Parathyroid adenoma (tissue), 2 donors: Measurements from ENCODE around the gene MTFR1L.

Experiments used
- H2AFZ ChIP-seq: fragments of 300-600 bp; sonication (generic); one replicate; pipeline ENCODE4 v1.7.0; 2017; ENCODE audit warnings: antibody characterized with exemption, mild to moderate bottlenecking
- H3K27ac ChIP-seq: fragments of 300-600 bp; sonication (generic); one replicate; pipeline ENCODE4 v1.7.0; 2017
- H3K27me3 ChIP-seq: fragments of 300-600 bp; sonication (generic); one replicate; pipeline ENCODE4 v1.7.0; 2017; ENCODE audit warnings: low read length; ENCODE audit not compliant: control insufficient read depth, insufficient read depth
- H3K36me3 ChIP-seq: fragments of 300-600 bp; sonication (generic); one replicate; pipeline ENCODE4 v1.7.0; 2017; ENCODE audit warnings: low read length; ENCODE audit not compliant: control insufficient read depth, insufficient read depth
- H3K4me1 ChIP-seq: fragments of 300-600 bp; sonication (generic); one replicate; pipeline ENCODE4 v1.7.0; 2017; ENCODE audit warnings: control low read depth
- H3K4me2 ChIP-seq: fragments of 300-600 bp; sonication (generic); one replicate; pipeline ENCODE4 v1.7.0; 2017; ENCODE audit warnings: low read length
- H3K4me3 ChIP-seq: fragments of 300-600 bp; sonication (generic); one replicate; pipeline ENCODE4 v1.7.0; 2017; ENCODE audit warnings: low read depth, low read length
- H3K79me2 ChIP-seq: fragments of 300-600 bp; sonication (generic); one replicate; pipeline ENCODE4 v1.7.0; 2017; ENCODE audit warnings: control low read depth
- H3K9ac ChIP-seq: fragments of 300-600 bp; sonication (generic); one replicate; pipeline ENCODE4 v1.7.0; 2017; ENCODE audit warnings: mild to moderate bottlenecking
- H3K9me3 ChIP-seq: fragments of 300-600 bp; sonication (generic); one replicate; pipeline ENCODE4 v1.7.0; 2017; ENCODE audit warnings: low read length; ENCODE audit not compliant: control insufficient read depth
- CTCF ChIP-seq: fragments of 300-600 bp; sonication (generic); IDR thresholded peaks from one replicate; pipeline ENCODE4 v1.7.0; 2017; ENCODE audit warnings: antibody characterized with exemption, mild to moderate bottlenecking
- donor health status: primary hyperparathyroidism.

MTFR1L gene

GRCh38 chr1:25779388-25779787 is 40.4 kb upstream of the MTFR1L start:
- Histone ChIP-seq H3K27ac (no peak overlapping the region), H3K36me3 (no peaks in the 10 kb centered on the region), H2AFZ (no peak overlapping the region), H3K9me3 (no peaks in the 10 kb centered on the region), H3K27me3 (no peaks in the 10 kb centered on the region), H3K4me2 (no peak overlapping the region), H3K9ac (no peak overlapping the region), H3K79me2 (no peaks in the 10 kb centered on the region), H3K4me3 (no peak overlapping the region), H3K4me1 (peaks cover 8% of the 10 kb centered on the region)
- TF ChIP-seq CTCF, result no peak

GRCh38 chr1:25779894-25780293 is 39.9 kb upstream of the MTFR1L start:
- TF ChIP-seq CTCF, result no peak

GRCh38 chr1:25780318-25781129 is 39.2 kb upstream of the MTFR1L start:
- Histone ChIP-seq H3K4me3 (no peak overlapping the region), H2AFZ (no peak overlapping the region), H3K27me3 (no peaks in the 10 kb centered on the region), H3K9me3 (no peaks in the 10 kb centered on the region), H3K36me3 (no peaks in the 10 kb centered on the region), H3K4me2 (no peak overlapping the region), H3K9ac (no peak overlapping the region), H3K79me2 (no peaks in the 10 kb centered on the region), H3K4me1 (peaks cover 3% of the 10 kb centered on the region), H3K27ac (no peak overlapping the region)
- TF ChIP-seq CTCF, result no peak

More at GRCh38 chr1:25779894-25780293, 39.9 kb upstream of the MTFR1L start:
- Histone ChIP-seq H3K79me2 (no peaks in the 10 kb centered on the region), H3K4me1 (peaks cover 6% of the 10 kb centered on the region), H3K4me2 (no peak overlapping the region), H3K4me3 (no peak overlapping the region), H2AFZ (no peak overlapping the region), H3K36me3 (no peaks in the 10 kb centered on the region), H3K9ac (no peak overlapping the region), H3K9me3 (no peaks in the 10 kb centered on the region), H3K27ac (no peak overlapping the region), H3K27me3 (no peaks in the 10 kb centered on the region)

- Histone ChIP-seq H3K4me3 (no peak overlapping the region), H3K4me2 (no peak overlapping the region), H3K9me3 (no peaks in the 10 kb centered on the region), H3K36me3 (no peaks in the 10 kb centered on the region), H3K27ac (no peak overlapping the region), H3K9ac (no peak overlapping the region), H2AFZ (no peak overlapping the region), H3K4me1 (peaks cover 3% of the 10 kb centered on the region), H3K27me3 (no peaks in the 10 kb centered on the region), H3K79me2 (no peaks in the 10 kb centered on the region)
- TF ChIP-seq CTCF, result no peak
Measured at GRCh38 chr1:25781130-25781433, 38.7 kb upstream of the MTFR1L start.

- H3K4me2 ChIP-seq, result no peak overlapping the region
- no peak overlapping the region for H3K27ac ChIP-seq
- peaks cover 3% of the 10 kb centered on the region for H3K4me1 ChIP-seq
- H3K4me3 ChIP-seq, result no peak overlapping the region
- H3K27me3 ChIP-seq, result no peaks in the 10 kb centered on the region
- TF ChIP-seq CTCF, result no peak
- no peaks in the 10 kb centered on the region for H3K9me3 ChIP-seq
- no peaks in the 10 kb centered on the region for H3K79me2 ChIP-seq
- H3K9ac ChIP-seq, result no peak overlapping the region
- no peak overlapping the region for H2AFZ ChIP-seq
- no peaks in the 10 kb centered on the region for H3K36me3 ChIP-seq
Measured at GRCh38 chr1:25782608-25783201, 37.0 kb upstream of the MTFR1L start.
